DND-41 (cell line): ENCODE results near the gene SGIP1.

Experiments
- ATAC-seq: fragments of 200-7000 bp; cut with Tn5 transposase; 3 replicates; pipeline ENCODE4 v1.9.1; 2021; ENCODE audit warnings: low read depth; ENCODE audit not compliant: insufficient read depth
- DNase-seq: peaks from one replicate; pipeline ENCODE4 v3.0.0-alpha.2; 2020
- H2AFZ ChIP-seq: 2 replicates; pipeline ENCODE4 v1.6.0; 2012; ENCODE audit warnings: low read depth, low read length
- H3K27ac ChIP-seq: 2 replicates; pipeline ENCODE4 v1.5.1; 2012; ENCODE audit warnings: low read length, inconsistent platforms
- H3K27me3 ChIP-seq: fragments of 200-600 bp; sonication (generic); 2 replicates; pipeline ENCODE4 v1.6.0; 2012; ENCODE audit warnings: low read length, mild to moderate bottlenecking, inconsistent platforms; ENCODE audit not compliant: insufficient read depth, poor library complexity
- H3K36me3 ChIP-seq: 2 replicates; pipeline ENCODE4 v1.5.1; 2012; ENCODE audit warnings: low read length, inconsistent platforms; ENCODE audit not compliant: insufficient read depth
- H3K4me1 ChIP-seq: 2 replicates; pipeline ENCODE4 v1.5.1; 2012; ENCODE audit warnings: mild to moderate bottlenecking, low read length; ENCODE audit not compliant: insufficient read depth
- H3K4me2 ChIP-seq: 2 replicates; pipeline ENCODE4 v1.6.0; 2012; ENCODE audit warnings: mild to moderate bottlenecking, moderate library complexity, low read length, inconsistent platforms; ENCODE audit not compliant: insufficient read depth
- H3K4me3 ChIP-seq, 2 experiments: fragments of 200-600 bp in 1 of 2; shearing (Covaris generic) in 1 of 2; 2 replicates each; pipeline ENCODE4 v1.5.1; 2012 to 2016; ENCODE audit warnings: inconsistent platforms in 2 of 2, low read length in 2 of 2, mild to moderate bottlenecking in 2 of 2, low read depth in 1 of 2, moderate library complexity in 1 of 2
- H3K79me2 ChIP-seq: 2 replicates; pipeline ENCODE4 v1.6.0; 2012; ENCODE audit warnings: low read length, inconsistent platforms; ENCODE audit not compliant: insufficient read depth
- H3K9ac ChIP-seq: 2 replicates; pipeline ENCODE4 v1.6.0; 2012; ENCODE audit warnings: low read depth, mild to moderate bottlenecking, inconsistent platforms, low read length, moderate library complexity
- H3K9me3 ChIP-seq: 2 replicates; pipeline ENCODE4 v1.5.1; 2012; ENCODE audit warnings: low read length, moderate library complexity, mild to moderate bottlenecking, inconsistent platforms; ENCODE audit not compliant: insufficient read depth, severe bottlenecking
- H4K20me1 ChIP-seq: 2 replicates; pipeline ENCODE4 v1.6.0; 2012; ENCODE audit warnings: low read length; ENCODE audit not compliant: insufficient read depth
- EZH2 ChIP-seq: IDR thresholded peaks from 3 replicates; pipeline ENCODE4 v1.6.1; 2012; ENCODE audit warnings: borderline replicate concordance, low read depth, mild to moderate bottlenecking, moderate library complexity, low read length, inconsistent platforms; ENCODE audit not compliant: severe bottlenecking
- TF ChIP-seq, protein P1 (sequence below): IDR thresholded peaks from 2 replicates; pipeline ENCODE4 v1.5.1; 2012; ENCODE audit warnings: borderline replicate concordance, low read length, moderate library complexity, mild to moderate bottlenecking; ENCODE audit not compliant: poor library complexity, severe bottlenecking; ENCODE audit errors: extremely low read depth

Gene SGIP1

DNA sequence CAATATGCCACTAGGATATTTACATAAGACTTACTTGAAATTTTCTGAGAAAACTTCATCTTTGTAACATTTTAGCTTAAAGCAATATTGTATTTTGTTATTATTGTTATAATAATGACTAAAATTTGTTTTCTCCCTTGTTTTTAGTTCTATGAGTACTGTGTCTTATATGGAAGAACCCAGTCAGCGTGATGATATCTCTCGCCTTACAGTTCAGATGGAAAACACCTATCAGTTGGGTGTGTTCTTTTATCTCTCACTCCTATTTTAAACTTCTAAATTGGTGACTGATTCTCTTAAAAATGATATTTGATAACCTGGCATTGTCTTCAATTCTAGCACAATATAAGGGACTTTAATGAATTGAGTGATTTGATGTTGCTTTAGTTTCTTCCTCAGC is 236.3 kb downstream of the SGIP1 start:
- DNase-seq: no peak
- no peak for ATAC-seq
- peak overlapping the region in 1 of 2 experiments; percentile 54; a peak in 3 of 4 replicates for H3K4me3 ChIP-seq
- H3K9me3 ChIP-seq: no peaks in the 10 kb centered on the region
- no peaks in the 10 kb centered on the region for H3K79me2 ChIP-seq
- no peak for TF ChIP-seq EZH2
- peak overlapping the region; percentile 81 for H3K4me2 ChIP-seq
- H3K27me3 ChIP-seq: no peaks in the 10 kb centered on the region
- H3K27ac ChIP-seq: peak overlapping the region; percentile 89
- H4K20me1 ChIP-seq: no peaks in the 10 kb centered on the region
- peaks cover 39% of the 10 kb centered on the region for H3K4me1 ChIP-seq
- peak overlapping the region; percentile 57 for H3K9ac ChIP-seq
- H3K36me3 ChIP-seq: no peaks in the 10 kb centered on the region
- peak overlapping the region; percentile 83 for H2AFZ ChIP-seq

DNA sequence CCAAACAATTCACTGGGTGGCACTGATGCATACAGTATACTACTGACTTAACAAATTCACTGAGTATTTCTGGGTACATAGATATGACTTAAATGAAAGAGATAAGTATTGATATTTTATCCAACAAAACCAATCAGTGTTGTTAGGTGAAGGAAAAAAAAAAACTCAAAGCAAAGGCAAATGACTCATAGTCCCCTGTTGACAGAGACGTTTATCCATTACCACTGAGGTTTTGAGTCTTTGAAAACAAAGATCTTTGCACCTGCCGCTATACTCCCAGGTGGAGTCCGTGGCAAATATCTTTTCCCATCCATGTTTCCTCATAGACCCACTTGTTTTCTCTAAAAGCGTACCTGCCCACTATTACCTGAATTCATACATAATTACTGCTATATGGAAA is 236.7 kb downstream of the SGIP1 start:
- peak overlapping the region; percentile 57; the same call in 1 of the 2 replicates for H3K9ac ChIP-seq
- no peak for TF ChIP-seq EZH2
- TF ChIP-seq, protein P1, sequence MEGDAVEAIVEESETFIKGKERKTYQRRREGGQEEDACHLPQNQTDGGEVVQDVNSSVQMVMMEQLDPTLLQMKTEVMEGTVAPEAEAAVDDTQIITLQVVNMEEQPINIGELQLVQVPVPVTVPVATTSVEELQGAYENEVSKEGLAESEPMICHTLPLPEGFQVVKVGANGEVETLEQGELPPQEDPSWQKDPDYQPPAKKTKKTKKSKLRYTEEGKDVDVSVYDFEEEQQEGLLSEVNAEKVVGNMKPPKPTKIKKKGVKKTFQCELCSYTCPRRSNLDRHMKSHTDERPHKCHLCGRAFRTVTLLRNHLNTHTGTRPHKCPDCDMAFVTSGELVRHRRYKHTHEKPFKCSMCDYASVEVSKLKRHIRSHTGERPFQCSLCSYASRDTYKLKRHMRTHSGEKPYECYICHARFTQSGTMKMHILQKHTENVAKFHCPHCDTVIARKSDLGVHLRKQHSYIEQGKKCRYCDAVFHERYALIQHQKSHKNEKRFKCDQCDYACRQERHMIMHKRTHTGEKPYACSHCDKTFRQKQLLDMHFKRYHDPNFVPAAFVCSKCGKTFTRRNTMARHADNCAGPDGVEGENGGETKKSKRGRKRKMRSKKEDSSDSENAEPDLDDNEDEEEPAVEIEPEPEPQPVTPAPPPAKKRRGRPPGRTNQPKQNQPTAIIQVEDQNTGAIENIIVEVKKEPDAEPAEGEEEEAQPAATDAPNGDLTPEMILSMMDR: no peak
- ATAC-seq: no peak
- no peak overlapping the region for H3K4me3 ChIP-seq
- H3K79me2 ChIP-seq: no peaks in the 10 kb centered on the region
- H4K20me1 ChIP-seq: no peaks in the 10 kb centered on the region
- peak overlapping the region; percentile 81 for H3K4me2 ChIP-seq
- no peaks in the 10 kb centered on the region for H3K36me3 ChIP-seq
- H3K27me3 ChIP-seq: no peaks in the 10 kb centered on the region
- peak overlapping the region; percentile 83 for H2AFZ ChIP-seq
- H3K27ac ChIP-seq: peak overlapping the region; percentile 89
- no peaks in the 10 kb centered on the region for H3K9me3 ChIP-seq
- no peak for DNase-seq
- H3K4me1 ChIP-seq: peaks cover 37% of the 10 kb centered on the region

DNA sequence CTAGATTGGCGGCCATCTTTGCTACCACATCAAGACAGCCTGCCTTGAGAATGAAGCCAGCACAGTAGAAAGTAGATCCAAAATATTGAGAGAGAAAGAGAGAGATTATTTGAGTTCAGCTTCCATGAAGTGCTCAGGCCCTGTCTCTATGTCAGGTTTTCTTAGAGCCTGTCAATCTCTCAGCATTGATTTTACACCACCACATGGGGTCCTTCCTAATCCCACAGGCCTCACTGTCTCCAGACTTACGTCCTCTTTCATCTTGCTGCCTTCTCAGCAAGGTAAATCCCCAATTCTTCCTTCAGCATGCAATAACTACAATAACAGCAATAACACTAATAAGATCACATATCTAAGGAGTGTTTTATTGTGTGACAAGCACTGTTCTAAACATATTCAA is 239.3 kb downstream of the SGIP1 start:
- H3K36me3 ChIP-seq: no peaks in the 10 kb centered on the region
- no peak for TF ChIP-seq EZH2
- TF ChIP-seq, protein P1: no peak
- ATAC-seq (no peak), DNase-seq (no peak)
- H3K9me3 ChIP-seq: no peaks in the 10 kb centered on the region
- no peaks in the 10 kb centered on the region for H3K79me2 ChIP-seq
- H3K4me2 ChIP-seq: no peak overlapping the region
- H3K27me3 ChIP-seq: no peaks in the 10 kb centered on the region
- H3K9ac ChIP-seq: no peak overlapping the region
- H2AFZ ChIP-seq: no peak overlapping the region
- no peak overlapping the region for H3K4me3 ChIP-seq
- no peaks in the 10 kb centered on the region for H4K20me1 ChIP-seq
- H3K27ac ChIP-seq: no peak overlapping the region
- peaks cover 33% of the 10 kb centered on the region for H3K4me1 ChIP-seq

DNA sequence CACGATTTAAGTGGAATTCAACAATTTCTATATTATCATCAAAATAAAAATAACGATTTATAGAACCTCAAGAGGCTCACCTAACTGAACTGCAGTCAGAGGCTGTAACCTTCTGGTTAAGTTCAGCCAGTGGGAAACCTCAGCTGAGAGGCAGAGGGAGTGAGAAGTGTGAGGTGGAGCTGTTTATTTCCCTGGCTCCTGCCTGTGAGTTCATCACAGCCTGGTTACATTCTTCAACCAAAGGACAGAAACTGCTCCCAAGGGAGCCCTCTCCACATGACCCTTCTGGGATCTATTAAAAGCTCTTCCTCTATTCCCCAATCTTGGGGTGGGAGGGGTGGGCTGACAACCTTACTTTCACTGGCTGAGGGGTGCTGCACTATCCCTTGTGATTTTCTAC is 240.5 kb downstream of the SGIP1 start:
- no peak overlapping the region for H3K27ac ChIP-seq
- no peak overlapping the region for H2AFZ ChIP-seq
- H3K9ac ChIP-seq: no peak overlapping the region
- H3K4me2 ChIP-seq: no peak overlapping the region
- H3K27me3 ChIP-seq: no peaks in the 10 kb centered on the region
- no peaks in the 10 kb centered on the region for H4K20me1 ChIP-seq
- no peak for ATAC-seq
- no peaks in the 10 kb centered on the region for H3K79me2 ChIP-seq
- H3K36me3 ChIP-seq: no peaks in the 10 kb centered on the region
- H3K4me3 ChIP-seq: no peak overlapping the region
- TF ChIP-seq EZH2: no peak
- TF ChIP-seq, protein P1: no peak
- H3K9me3 ChIP-seq: no peaks in the 10 kb centered on the region
- peaks cover 21% of the 10 kb centered on the region for H3K4me1 ChIP-seq
- DNase-seq: no peak
